GM18508 (cell line): ENCODE measurements around the gene VAPA.
"Not testable (repeated sequence)": the region's sequence is repeated elsewhere in the genome, so short reads cannot be mapped to it uniquely, and the experiment has no call there.

Source experiments
- ATAC-seq: cut with Tn5 transposase; IDR thresholded peaks from one replicate; pipeline ENCODE4 v1.9.1; 2021; ENCODE audit warnings: moderate number of reproducible peaks; ENCODE audit not compliant: insufficient read depth, unreplicated experiment

The VAPA gene

GRCh38 chr18:9912285-9912684 is 1.5 kb upstream of the VAPA start:
- not testable (repeated sequence) for ATAC-seq

GRCh38 chr18:9913151-9913525 is 678 bp upstream of the VAPA start:
- ATAC-seq: no peak

- no peak for ATAC-seq
These were observed 443 bp downstream of the VAPA start for GRCh38 chr18:9914334-9914583.

DNA sequence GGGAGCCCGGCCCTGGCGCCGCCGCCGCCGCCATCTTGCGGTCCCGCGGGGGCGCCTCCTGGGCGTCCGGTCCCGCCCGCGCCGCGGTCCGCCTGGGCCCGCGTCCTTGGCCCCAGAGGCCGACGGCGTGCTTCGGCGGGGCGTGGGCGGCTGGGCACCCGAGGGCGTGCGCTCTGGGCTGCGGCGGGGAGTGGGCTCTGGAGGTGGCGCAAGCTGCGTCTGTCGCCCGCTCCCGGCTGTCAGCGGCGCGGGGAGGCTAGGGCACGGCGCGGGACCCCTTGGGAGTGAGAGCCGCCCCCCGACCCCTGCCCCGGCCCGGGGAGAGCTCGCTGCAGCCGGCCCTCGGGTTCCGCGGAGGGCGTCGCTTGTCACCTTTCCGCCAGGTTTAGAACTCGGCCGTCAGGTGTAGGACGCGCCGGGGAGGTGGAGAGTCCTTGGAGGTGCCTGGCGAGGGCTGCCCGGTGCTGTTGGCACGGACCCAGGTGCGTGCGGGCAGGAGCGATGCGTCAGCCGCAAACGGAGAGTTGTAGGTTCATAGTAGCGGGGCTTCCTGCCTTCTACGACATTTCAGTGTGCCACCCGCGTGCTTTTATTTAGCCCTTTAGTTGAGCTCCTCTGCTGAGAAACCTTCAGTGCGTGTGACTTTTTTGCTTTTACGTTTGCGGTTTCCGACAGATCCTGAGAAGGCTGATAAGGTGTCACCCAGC is 921 bp downstream of the VAPA start:
- ATAC-seq: no peak

DNA sequence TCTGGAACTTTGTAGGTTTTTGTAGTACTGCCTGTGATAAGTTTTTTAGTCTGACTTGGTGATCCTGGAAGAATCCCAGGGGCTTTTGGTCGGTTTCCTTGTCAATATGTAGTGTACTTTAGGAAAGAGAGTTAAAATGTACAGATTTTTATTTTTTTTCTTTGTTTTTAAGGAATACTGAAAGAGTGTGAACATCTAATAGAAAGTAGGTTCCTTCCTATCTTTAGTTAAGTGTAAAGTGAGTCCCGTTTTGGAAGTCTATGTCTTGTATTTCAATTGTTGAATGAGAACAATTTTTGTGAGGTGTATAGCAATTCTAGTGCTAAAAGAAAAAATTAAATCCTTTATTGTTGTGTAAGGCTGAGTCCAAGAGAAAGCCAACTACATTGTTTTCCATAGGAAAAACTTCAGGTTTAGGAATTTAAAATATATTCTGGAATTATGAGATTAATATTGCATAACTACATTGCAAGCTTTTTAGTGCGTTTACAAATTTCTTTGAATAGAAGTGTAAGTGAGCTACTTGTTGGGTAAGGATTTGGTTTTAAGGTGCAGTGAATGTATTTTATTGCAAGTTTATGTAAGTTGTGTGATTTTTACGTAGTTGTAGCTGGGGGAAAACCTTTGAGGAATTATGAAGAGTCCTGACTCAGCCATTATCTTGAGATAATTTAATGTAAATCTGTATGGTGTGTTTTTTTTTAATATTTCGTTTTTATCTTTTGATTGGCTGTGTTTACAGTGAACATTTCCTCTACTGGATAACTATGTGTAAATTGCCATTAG is 1.7 kb downstream of the VAPA start:
- ATAC-seq: no peak

GRCh38 chr18:9916077-9916639 is 2.3 kb downstream of the VAPA start:
- ATAC-seq: no peak

DNA sequence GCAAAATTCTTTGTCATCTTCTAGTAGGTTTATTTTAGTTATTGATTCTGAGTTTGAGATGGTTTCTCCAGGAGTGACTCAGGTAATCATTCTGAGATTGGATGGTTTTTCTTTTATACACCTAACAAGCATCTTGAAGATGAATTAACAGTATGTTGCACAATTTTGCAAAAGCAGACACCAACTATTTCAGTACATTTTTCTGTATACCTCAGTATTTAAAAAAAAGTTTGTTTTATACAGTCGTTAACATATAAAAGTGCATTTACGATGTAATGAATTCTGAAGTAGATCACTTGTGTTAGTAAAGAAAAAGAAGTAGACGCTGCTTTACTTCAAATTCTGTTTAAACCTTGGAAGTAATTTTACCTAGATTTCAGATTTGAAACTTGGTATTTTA is 3.0 kb downstream of the VAPA start:
- no peak for ATAC-seq

DNA sequence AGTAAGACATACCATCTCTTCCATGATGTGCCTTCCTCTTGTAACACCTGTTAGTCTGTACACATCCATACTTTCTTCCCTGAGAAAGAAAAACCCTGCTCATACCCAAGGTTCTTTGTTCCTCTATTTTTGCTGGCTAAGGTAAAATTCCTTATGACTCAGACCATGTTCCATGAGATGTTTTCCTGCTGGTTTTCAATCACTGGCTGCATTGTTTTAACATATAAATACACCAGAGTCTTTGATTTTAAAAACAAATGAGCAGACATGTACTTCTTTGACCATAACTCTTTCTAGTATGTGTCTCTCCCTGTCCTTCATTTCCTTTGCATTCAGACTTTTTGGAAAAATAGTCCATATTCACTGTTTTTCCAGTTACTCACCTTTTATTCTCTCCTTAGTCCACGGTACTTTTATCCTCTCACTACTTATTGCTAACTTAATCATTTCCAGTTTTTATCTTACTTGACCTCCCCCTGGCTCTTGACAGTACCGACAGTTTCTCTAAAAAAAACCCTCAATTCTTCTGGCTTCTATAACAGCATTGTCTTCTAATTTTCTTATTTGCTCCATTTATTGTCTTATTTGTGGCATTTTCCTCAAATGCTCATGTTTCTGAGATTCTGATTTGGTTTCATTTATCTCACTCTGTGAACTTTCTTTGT is 4.3 kb downstream of the VAPA start:
- ATAC-seq: no peak

DNA sequence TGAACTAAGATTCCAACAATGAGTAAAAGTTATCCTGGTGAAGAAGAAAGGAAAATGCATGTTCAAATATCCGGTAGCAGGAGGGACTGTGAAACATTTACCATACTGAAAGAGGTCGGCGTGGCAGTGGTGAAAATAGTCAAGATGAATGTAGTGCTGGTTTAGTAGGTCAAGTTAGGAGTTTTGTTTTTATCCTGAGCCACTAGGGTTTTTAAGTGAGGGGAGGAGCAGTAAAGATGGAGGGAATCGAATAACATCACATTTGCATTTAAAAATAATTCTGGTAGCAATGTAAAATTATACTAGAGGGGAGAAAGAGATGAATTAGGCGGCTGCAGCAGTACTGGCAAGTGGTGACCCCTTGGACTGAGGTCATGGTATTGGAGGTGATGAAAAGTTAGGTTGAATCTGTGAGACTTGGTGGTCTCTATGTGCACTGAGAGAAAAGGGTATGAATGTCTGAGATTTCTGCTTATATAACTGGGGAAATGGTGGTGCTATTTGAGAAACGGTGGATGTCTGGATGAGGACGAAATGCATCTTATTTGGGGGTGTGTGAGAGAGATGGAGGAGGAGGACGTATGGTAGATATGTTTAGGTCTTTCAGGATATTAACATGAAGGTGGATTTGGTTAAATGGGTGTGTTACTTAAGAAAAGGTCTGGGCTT is 5.9 kb downstream of the VAPA start:
- no peak for ATAC-seq

- no peak for ATAC-seq
These were observed 8.9 kb downstream of the VAPA start for GRCh38 chr18:9922592-9923311.

DNA sequence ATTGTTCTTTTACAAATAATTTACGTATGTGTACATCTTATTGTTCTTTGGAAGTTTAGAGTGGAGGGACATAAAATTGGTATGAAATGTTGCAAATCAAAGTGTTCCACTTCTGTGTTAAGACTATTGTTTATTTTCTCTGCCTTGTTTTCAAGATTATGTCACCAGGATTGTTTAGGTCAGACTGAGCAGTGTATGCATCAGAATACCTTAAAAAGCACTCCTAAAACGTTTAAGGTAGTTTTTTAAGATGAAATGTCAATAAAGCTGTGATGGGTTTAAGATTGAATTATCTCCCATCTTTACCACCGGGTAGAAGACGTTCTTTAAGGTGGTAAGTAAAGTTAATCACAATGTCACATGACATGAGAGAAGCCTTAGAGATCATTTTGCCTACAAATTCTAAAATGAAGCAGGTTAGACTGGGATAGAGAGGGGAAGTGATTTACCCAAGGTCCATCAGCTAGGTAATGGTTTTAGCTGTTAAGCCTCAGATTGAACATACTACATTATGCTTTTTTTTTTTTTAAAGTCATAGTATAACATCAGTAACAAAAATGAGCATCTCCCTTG is 10.6 kb downstream of the VAPA start:
- ATAC-seq: no peak

- no peak for ATAC-seq
These were observed 11.6 kb downstream of the VAPA start for GRCh38 chr18:9925369-9925768.

DNA sequence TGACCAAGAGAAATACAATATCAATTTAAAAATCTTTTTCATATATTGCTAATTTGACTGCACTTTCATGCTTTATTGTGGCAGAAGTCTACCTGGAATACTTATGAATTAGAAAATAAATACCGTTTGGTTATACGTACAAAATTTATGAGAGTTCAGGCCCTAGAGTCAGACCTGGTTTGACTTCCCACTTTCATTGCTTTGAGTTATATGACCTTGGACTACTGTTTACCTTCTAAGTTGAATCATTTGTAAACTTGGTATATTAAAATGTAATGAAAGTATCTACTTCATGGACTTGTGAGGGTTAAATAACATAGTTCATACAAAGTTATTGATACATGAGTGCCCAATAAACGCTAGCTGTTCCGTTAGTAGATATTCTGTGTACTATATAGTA is 12.0 kb downstream of the VAPA start:
- no peak for ATAC-seq

DNA sequence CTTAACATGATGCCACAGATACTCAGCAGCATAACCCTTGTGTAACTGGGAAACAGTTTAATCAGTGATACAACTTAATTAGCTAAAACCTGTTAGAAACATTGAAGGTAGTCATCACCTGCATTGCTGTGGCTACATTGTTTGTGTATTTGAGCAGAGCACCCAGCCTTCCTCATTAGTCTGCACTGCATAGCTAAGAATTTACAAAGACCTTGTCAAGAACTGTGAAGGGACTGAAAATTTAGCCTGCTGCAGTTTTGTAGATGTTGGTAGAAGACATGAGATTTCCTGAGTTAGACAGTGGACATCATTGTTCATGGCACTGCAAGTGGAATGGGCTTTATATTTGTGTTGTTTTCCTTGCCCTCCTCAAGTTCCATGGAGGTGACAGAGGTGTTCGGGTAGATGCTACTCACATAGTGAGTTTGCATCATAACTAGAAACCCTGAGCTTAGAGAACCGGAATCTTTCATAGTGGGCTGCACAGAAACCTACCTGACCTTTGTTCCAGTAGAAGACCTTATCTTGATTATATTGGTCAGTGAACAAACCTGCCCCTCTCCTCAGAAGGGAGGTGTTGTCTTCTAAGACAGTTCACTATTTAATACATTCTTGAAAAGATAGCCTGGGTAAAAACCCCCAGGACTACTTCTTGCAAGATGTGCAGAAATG is 12.5 kb downstream of the VAPA start:
- ATAC-seq: no peak

GRCh38 chr18:9926977-9927376 is 13.2 kb downstream of the VAPA start:
- no peak for ATAC-seq

- ATAC-seq: no peak
These were observed 13.7 kb downstream of the VAPA start for GRCh38 chr18:9927392-9928063.

- ATAC-seq: no peak
These were observed 14.9 kb downstream of the VAPA start for GRCh38 chr18:9928646-9929259.

DNA sequence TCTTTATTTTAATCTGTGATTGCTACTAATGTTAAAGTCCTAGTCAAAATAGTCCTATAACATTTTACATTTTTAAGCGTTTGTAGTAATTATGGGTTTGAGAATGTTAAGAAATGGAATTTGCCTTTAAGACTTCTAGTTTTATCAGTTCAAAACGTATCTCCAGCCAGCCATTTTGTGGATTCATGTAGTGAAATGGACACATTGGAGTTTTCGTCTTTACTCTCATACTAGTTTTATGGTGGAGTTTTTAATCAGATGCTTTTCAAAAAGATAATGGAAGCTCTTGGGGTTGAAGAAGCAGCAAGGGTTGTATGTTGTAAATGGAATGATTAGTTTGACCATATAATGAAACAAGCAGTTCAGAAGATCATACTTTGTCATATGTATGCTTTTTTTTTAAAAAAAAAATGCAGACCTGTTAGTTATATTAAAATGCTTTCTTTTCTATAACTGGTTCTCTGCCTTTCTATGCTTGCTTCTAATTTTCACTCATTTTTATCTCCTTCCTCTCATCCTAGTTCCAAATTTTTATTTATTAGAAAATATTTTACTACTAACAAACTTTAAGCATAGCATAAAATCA is 16.6 kb downstream of the VAPA start:
- ATAC-seq: no peak
